ENCODE results near the gene OR9G4. TPM values are rescaled to one million over a fixed set of nuclear protein-coding genes. Genes with fewer than 3 reads are reported as not detected.

Gene OR9G4
- not detected for total RNA-seq

DNA sequence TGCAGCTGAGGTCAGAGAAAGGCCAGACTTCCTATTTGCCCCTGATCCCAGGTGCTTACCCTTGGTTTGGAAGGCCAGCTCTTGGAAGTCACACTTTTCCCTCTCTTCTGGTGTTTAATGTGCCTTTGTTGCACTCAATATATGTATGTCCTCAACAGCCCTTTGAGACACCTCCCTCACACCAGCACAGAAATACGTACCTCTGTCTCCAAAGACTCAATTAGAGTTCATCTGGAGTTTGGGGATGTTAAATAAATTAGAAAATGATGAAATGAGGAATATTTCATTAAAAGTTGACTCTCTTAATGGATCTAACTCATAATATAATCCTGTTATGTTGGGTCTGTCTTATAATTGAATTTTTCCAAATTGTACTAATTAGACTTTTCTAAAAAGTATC, at the start of gene OR9G4:
TSS of gene OR9G4 (minus strand) at position 101 of the 400 bp plus-strand sequence. CDS start 4,931 bp downstream, outside the sequence.

DNA sequence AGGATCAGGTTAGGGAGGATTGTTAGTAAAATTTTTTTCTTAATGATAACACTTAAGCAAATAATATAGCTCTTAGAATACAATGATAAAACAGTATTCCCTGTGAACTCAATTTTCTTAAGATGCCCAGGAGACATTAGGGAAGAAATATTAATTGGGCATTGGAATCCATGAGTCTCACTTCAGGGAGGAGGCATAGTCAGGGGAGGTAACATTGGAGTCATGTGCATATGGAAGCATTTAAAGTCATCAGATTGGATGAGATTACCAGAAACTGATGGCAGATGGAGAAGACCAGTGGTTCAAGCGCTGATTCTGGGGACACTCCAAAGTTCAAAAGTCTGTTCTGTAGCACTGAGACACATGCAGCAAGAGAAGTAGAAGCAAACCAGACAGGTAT, 49.7 kb downstream of the OR9G4 start, which contains the start of gene OR9G1:
TSS of gene OR9G1 (plus strand) at position 301 of the 400 bp plus-strand sequence. CDS start 1,293 bp downstream, outside the sequence.

Small RNA genes within 50 kb of the gene (microRNA-seq; reads per million reads assigned to microRNA genes)
- gene MIR6128 (ENCODE audit: borderline microRNAs expressed, borderline replicate concordance) = not detected

Other genes with a start within 250 kb of the OR9G4 start
- not detected for gene OR5M11, start 205.4 kb downstream of the OR9G4 start, total RNA-seq
- not detected for gene OR5M10, start 171.0 kb downstream of the OR9G4 start, total RNA-seq
- gene OR5M1, start 133.8 kb downstream of the OR9G4 start, total RNA-seq = not detected
- gene OR5AP2, start 106.3 kb downstream of the OR9G4 start, total RNA-seq = not detected
- not detected for gene OR5AR1, start 85.0 kb downstream of the OR9G4 start, total RNA-seq
- not detected for gene OR9G1, start 49.6 kb downstream of the OR9G4 start, total RNA-seq
- gene OR5AK2, start 240.2 kb upstream of the OR9G4 start, total RNA-seq = not detected

All from activated naive CD4-positive, alpha-beta T cell treated with anti-CD3 and anti-CD28 coated beads, Interleukin-2, amount 10 ng/mL, durations not matched to agents 5 hours and 36 hours (primary cell).